Fibroblast of pulmonary artery (primary cell): ENCODE data around the gene KCNAB2.

ENCODE experiments used
- DNase-seq: peaks from one replicate; pipeline ENCODE4 v3.0.0-alpha.2; 2010; ENCODE audit warnings: low read depth
- H3K4me3 ChIP-seq: replicated peaks from 2 replicates; pipeline ENCODE4 v1.5.1; 2011; ENCODE audit warnings: low read depth, mild to moderate bottlenecking, control low read depth, low read length, moderate library complexity
- TF ChIP-seq, protein P1 (sequence below): IDR thresholded peaks from 2 replicates; pipeline ENCODE4 v1.5.1; 2011; ENCODE audit warnings: mild to moderate bottlenecking, control low read depth, low read length, inconsistent platforms; ENCODE audit errors: missing control alignments

The KCNAB2 gene

DNA sequence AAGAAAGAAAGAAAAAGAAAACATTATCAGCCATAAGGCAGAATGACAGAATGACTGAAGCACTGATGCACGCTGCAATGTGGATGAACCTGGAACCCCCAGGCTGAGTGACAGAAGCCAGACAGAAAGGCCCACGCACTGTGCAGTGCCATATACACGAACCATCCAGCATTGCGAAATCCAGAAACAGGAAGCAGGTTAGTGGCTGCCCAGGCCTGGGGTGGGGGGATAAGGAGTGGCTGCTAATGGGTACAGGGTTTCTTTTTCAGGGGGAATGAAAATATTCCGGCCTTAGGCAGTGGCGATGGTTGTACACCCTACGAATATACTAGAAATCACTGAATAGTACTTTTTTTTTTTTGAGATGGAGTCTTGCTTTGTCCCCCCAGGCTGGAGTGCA lies 77.4 kb downstream of the KCNAB2 start:
- TF ChIP-seq, protein P1, sequence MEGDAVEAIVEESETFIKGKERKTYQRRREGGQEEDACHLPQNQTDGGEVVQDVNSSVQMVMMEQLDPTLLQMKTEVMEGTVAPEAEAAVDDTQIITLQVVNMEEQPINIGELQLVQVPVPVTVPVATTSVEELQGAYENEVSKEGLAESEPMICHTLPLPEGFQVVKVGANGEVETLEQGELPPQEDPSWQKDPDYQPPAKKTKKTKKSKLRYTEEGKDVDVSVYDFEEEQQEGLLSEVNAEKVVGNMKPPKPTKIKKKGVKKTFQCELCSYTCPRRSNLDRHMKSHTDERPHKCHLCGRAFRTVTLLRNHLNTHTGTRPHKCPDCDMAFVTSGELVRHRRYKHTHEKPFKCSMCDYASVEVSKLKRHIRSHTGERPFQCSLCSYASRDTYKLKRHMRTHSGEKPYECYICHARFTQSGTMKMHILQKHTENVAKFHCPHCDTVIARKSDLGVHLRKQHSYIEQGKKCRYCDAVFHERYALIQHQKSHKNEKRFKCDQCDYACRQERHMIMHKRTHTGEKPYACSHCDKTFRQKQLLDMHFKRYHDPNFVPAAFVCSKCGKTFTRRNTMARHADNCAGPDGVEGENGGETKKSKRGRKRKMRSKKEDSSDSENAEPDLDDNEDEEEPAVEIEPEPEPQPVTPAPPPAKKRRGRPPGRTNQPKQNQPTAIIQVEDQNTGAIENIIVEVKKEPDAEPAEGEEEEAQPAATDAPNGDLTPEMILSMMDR = no peak
- no peak for DNase-seq
- H3K4me3 ChIP-seq = no peak overlapping the region

DNA sequence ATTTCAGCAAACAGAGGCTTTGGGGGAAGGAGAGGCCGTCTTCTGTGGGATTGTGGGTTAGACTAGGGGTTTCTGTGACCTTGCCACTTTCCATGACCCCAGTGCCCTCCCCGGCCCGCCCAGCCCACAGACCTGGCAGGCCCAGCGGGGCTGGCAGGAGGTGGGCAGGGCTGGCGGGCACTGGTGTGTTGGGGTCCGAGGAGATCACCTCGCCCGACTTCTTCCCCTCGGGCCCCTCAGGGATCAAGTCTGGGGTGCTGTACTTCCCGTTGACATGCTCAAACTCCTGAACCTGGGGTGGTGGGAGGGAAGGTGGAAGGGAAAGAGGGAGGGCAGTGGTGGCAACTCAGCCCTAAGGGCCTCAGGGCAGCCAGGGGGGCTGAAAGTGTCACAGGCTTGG lies 78.1 kb downstream of the KCNAB2 start:
- no peak overlapping the region for H3K4me3 ChIP-seq
- TF ChIP-seq, protein P1 = no peak
- no peak for DNase-seq

DNA sequence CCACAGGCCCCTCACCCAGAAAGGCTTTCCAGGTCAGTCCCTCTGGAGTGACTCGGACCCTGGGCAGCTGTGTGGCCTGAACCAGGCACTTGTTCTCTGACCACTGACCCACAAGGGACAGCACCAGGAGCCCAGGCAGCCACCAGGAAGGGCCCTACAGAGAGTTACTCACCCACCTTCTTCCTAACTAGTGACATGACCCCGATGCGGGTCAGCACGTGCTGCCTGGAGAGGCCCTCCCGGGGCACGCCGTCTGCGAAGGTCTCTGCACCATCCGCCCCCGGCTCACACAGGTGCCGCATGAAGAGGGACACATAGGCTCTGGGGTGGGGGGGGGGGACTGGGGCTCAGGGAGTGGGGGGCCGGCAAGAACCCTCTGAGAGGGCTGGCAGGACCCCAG lies 78.7 kb downstream of the KCNAB2 start:
- TF ChIP-seq, protein P1 = no peak
- DNase-seq = no peak
- no peak overlapping the region for H3K4me3 ChIP-seq

DNA sequence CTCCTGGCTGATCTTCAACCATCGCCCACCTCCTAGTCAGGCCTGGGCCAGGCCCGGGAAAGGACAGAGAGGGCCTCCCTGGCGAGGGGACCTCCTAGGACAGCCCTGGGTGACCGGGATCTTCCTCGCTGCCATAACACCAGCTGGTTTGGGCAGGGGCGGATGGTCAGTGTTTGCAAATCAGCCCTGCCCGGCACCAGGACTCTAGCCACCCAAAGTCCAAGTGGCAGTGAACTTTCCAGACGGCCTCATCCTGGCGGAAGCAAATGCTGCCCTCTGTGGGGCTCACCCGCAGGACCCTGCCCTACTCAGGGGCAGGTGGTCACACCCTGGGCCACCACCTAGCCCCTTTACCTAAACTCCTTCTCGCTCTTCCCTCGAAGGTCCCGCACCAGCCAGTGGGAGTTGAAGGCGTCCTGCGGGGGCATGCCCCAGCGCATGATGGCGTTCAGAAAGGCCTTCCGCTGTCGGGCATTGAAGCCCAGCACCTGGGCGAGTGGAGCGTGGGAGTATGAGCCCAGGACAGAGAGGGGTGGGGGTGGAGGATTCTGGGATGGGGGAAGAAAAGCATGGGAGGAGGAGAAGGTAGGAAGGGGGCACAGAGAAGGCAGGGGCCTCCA lies 79.2 kb downstream of the KCNAB2 start:
- no peak for DNase-seq

DNA sequence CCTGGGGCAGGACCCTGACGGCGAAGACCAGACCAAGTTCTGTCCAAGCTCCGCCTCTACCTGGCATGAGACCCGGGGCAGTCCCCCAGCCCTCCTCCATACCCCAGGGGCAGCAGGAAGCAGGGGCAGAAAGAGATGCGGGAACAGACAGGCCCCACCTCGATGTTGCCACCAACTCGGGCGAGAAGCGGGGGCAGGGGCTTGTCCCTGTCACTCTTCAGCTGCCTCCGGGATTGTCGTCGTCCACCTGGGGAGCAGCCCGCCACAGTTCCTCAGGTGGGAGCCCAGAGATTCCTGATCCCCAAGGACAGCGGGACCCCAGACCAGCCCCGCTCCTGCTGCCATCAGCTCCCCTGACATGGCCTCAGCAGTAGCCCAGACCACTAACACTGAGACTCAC lies 79.7 kb downstream of the KCNAB2 start:
- H3K4me3 ChIP-seq = no peak overlapping the region
- DNase-seq = no peak
- TF ChIP-seq, protein P1 = no peak

More for the DNA sequence above, 79.2 kb downstream of the KCNAB2 start:
- no peak overlapping the region for H3K4me3 ChIP-seq
- TF ChIP-seq, protein P1 = no peak

DNA sequence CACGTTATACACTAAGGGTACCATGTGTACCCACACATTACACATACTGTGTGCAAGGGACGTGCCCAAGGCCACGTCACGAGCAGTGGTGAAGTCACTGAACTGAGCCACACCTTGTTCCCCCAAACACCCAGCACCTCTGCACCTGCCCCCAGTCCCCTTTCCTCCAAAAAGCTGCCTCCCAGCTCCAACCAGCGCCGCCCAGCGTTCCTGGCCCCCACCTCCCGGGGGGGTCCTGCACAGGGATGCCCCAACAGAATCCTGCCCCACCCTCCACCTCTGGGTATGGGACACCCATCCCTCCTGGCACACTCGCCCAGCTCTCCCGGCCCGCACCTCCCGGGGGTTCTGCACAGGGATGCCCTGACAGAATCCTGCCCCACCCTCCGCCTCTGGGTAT lies 80.3 kb downstream of the KCNAB2 start:
- no peak for DNase-seq
- TF ChIP-seq, protein P1 = no peak
- no peak overlapping the region for H3K4me3 ChIP-seq

DNA sequence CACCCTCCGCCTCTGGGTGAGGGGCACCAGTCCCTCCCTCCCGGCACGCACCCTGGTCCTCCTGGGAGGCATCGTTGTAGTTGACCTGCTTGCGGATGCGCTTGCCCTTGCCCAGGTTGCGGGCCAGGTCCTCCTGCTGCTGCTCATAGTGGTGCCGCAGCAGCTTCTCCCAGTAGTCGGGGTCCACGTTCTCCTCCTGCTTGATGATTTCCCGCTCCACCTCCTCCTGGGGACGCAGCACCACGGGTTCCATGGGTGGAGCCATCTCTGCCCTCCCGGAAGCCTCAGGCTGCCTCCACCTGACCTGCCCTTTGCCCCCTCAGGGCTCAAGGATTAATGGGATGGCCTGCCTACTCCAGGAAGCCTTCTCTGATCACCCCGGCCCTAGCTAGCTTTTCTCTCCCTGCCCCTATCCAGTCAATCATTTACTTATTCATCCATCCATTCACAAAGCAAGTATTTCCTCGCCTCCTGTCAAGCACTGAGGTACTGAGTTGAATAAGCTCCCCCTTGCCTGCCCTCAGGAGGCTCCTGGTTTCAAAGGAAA lies 80.9 kb downstream of the KCNAB2 start:
- no peak for DNase-seq
- no peak overlapping the region for H3K4me3 ChIP-seq
- TF ChIP-seq, protein P1 = no peak
